ENCODE results near the gene GUCA1A. TPM values are rescaled to one million over a fixed set of nuclear protein-coding genes. Genes with fewer than 3 reads are reported as not detected.
A peak's percentile ranks its signal among the peaks of the same experiment; 100 is the strongest.
"Not testable (repeated sequence)": the region's sequence is repeated elsewhere in the genome, so short reads cannot be mapped to it uniquely, and the experiment has no call there.

Gene GUCA1A
- total and polyA plus RNA-seq, 8 donors, result 0.12 TPM; not detected in 7

DNA sequence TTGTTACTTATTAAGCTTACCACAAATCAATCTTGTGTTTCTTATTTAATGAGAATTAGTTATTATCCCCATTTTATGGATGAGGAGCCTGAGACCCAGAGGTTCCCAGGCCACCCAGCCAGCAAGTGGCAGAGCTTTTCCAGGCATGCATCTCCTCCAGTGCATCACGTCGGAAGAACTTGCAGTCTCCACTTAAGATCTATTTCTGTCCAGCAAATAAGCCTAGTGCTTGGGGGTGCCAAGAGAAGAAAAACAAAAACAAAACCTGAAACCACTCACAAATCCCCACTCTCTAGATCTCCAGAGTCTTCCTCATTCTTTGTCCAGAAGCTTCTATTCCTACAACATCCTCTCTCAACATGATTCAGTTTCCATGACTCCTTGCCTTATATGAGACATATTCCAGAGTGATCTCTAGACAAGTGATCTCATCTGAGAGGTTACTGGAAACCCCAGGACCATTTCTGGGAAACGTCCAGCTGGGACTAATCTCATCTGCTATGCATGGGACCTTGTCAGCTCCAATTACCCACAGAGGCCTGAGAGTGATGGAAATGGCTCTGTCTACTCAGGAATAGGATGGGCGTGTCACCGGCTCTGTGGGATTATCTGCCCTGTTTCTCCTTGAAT, 17.5 kb downstream of the GUCA1A start:
- no peak overlapping the region for H3K4me3 ChIP-seq
- DNase-seq (peak in 1 of 6 donors; percentile 40), ATAC-seq (peak in 2 of 4 donors; percentile 80 to 85), FAIRE-seq (no peak)
- TF ChIP-seq, protein P1, sequence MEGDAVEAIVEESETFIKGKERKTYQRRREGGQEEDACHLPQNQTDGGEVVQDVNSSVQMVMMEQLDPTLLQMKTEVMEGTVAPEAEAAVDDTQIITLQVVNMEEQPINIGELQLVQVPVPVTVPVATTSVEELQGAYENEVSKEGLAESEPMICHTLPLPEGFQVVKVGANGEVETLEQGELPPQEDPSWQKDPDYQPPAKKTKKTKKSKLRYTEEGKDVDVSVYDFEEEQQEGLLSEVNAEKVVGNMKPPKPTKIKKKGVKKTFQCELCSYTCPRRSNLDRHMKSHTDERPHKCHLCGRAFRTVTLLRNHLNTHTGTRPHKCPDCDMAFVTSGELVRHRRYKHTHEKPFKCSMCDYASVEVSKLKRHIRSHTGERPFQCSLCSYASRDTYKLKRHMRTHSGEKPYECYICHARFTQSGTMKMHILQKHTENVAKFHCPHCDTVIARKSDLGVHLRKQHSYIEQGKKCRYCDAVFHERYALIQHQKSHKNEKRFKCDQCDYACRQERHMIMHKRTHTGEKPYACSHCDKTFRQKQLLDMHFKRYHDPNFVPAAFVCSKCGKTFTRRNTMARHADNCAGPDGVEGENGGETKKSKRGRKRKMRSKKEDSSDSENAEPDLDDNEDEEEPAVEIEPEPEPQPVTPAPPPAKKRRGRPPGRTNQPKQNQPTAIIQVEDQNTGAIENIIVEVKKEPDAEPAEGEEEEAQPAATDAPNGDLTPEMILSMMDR (IDR thresholded peaks at IDR 0.05), result no peak
- intact Hi-C loops (cut with DNase I), result no loop called here
- H3K9me3 ChIP-seq, result no peaks in the 10 kb centered on the region
- WGBS, 2 donors, result 76 to 77% methylated on average over 5 of the region's 5 CpGs
- H3K27ac ChIP-seq, result no peak overlapping the region
- H3K27me3 ChIP-seq, result no peaks in the 10 kb centered on the region
- H3K36me3 ChIP-seq, result no peaks in the 10 kb centered on the region
- H3K4me1 ChIP-seq, result no peaks in the 10 kb centered on the region

DNA sequence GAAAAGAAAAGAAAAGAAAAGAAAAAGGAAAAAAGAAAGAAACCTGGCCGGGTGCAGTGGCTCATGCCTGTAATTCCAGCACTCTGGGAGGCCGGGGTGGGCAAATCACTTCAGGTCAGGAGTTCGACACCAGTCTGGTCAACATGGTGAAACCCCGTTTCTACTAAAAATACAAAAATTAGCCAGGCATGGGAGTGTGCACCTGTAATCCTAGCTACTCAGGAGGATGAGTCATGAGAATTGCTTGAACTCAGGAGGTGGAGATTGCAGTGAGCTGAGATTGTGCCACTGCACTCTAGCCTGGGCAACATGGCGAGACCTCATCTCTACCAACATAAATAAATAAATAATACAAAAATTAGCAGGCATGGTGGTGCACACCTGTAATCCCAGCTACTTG, 19.2 kb downstream of the GUCA1A start:
- FAIRE-seq; H3K27me3 ChIP-seq; H3K27ac ChIP-seq; H3K36me3 ChIP-seq; H3K4me1 ChIP-seq; DNase-seq; ATAC-seq; H3K4me3 ChIP-seq; intact Hi-C loops (cut with DNase I); H3K9me3 ChIP-seq: not testable (repeated sequence)
- WGBS, 2 donors, result 92 to 97% methylated on average over 5 of the region's 5 CpGs

DNA sequence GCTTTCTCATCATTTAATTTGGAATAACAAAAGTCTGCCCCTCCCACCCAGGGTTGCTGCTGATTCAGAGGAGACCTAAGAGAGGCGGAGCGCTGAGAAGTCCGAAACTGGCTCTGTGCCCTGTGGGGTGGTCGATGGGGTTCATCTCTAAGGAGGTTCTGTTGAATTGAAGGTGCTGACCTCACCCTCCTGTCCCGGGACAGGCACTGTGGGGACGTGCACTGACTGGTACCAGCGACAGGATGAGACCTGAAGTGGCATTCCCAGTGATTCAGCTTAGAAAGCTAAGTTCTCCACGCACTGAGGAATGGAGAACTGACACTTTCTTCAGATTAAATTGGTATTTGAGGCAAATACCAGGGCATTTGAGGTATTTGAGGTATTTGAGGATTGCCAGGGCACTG, 20.3 kb downstream of the GUCA1A start:
- Histone ChIP-seq H3K27me3 (no peaks in the 10 kb centered on the region), H3K4me1 (no peaks in the 10 kb centered on the region), H3K9me3 (no peaks in the 10 kb centered on the region), H3K4me3 (no peak overlapping the region), H3K36me3 (no peaks in the 10 kb centered on the region), H3K27ac (no peak overlapping the region)
- intact Hi-C loops (cut with DNase I), result no loop called here
- DNase-seq (no peak), ATAC-seq (peak in 1 of 4 donors; percentile 29), FAIRE-seq (no peak)
- TF ChIP-seq, protein P1 (IDR thresholded peaks at IDR 0.05), result no peak
- 37 to 41% methylated on average over 8 of the region's 8 CpGs for WGBS, 2 donors

DNA sequence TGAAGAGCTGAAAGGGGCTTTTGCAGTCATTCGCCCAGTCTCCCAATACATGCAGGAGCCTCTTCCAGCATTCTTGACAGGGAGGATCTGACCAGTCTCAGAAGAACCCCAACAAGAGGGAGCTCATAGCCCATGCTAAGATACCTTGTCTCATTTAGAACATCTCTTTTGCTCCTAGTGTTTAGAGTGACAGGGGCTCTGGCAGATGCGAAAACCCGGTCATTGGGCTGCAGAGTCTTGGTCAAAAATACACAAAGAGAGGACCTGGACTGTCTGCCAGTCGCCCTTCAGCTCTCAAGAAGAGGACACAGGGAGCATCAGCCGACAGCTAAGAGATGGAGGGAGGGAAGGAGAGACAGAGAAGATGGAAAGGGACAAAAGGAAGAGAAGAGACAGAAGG, 20.9 kb downstream of the GUCA1A start:
- no peak for FAIRE-seq
- no peaks in the 10 kb centered on the region for H3K4me1 ChIP-seq
- no peaks in the 10 kb centered on the region for H3K27me3 ChIP-seq
- no peak overlapping the region for H3K4me3 ChIP-seq
- WGBS, 2 donors, result 83 to 93% methylated on average over 5 of the region's 5 CpGs
- no peaks in the 10 kb centered on the region for H3K9me3 ChIP-seq
- TF ChIP-seq, protein P1 (IDR thresholded peaks at IDR 0.05), result no peak
- H3K36me3 ChIP-seq, result no peaks in the 10 kb centered on the region
- intact Hi-C loops (cut with DNase I), result no loop called here
- DNase-seq, result no peak
- no peak for ATAC-seq
- no peak overlapping the region for H3K27ac ChIP-seq

DNA sequence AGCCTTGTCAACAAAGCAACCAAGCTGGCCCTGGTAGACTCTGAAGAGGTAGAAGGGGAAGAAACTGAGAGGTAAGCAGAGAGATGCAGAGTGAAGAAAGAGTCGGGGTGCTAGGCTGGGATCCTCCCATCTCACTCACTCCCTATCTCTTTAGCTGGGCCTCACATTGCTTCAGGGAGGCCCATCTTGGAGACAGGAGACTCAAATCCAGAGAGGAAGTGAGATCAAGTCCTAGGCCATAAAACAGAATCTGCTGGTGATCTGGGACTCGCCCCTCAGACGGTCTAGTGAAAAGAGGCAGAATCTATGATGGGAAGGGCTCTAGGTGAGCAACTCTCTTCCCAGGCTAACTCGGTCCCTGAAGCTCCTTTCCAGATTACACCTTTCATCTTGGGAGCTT, 22.3 kb downstream of the GUCA1A start:
- H3K4me3 ChIP-seq, result no peak overlapping the region
- H3K27me3 ChIP-seq, result no peaks in the 10 kb centered on the region
- WGBS, 2 donors, result 88 to 92% methylated on average over 4 of the region's 4 CpGs
- intact Hi-C loops (cut with DNase I), result no loop called here
- ATAC-seq, result no peak
- TF ChIP-seq, protein P1 (IDR thresholded peaks at IDR 0.05), result no peak
- H3K36me3 ChIP-seq, result no peaks in the 10 kb centered on the region
- FAIRE-seq, result no peak
- no peaks in the 10 kb centered on the region for H3K9me3 ChIP-seq
- peaks cover 0 to 4% (median 0%) of the 10 kb centered on the region in 3 donors for H3K4me1 ChIP-seq
- no peak for DNase-seq
- H3K27ac ChIP-seq, result no peak overlapping the region
